Measurements from ENCODE around the gene CLK3.

Gene CLK3

DNA sequence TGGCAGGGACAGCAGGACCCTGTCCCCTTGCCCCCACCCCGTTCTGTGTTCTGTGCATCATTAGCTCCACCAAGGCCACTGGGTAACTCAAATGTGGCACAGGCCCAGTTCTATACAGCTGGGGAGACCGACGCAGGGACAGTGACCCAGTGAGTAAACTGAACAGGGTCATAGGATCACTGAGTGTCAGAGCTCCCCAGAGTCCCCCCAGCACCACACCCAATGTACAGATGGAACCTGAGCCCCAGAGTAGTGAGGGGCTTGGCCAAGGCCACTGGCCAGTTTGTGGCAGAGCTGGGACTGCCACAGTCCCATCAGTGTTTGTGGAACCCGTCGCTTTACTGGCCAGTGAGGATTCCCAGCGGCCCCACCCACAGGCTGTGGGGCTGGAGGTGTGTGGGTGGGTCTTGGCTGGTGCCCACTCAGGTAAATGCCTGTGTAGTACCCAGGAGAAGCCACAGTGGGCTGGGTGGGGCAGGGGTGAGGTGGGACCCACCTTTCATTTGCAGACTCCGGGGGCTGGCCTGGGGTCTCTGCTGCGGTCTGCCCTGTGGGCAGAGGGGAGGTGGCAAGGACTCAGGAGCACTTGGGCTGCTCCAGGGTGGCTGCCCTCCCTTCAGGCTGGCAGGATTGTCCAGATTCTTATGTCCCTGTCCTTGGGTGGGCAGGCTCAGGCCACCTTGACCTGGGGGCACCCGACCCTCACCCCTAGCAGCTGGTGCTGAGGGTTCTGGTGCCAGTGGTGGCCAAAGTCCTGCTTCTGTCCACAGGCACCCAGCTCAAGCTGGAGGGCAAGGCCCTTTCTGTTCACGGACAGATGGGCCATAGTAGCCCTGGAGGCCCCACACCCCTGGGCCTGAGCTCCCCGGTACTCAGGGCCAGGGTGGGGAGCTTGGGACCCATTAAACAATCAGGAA lies 11.6 kb upstream of the CLK3 start:
- no peak for DNase-seq

DNA sequence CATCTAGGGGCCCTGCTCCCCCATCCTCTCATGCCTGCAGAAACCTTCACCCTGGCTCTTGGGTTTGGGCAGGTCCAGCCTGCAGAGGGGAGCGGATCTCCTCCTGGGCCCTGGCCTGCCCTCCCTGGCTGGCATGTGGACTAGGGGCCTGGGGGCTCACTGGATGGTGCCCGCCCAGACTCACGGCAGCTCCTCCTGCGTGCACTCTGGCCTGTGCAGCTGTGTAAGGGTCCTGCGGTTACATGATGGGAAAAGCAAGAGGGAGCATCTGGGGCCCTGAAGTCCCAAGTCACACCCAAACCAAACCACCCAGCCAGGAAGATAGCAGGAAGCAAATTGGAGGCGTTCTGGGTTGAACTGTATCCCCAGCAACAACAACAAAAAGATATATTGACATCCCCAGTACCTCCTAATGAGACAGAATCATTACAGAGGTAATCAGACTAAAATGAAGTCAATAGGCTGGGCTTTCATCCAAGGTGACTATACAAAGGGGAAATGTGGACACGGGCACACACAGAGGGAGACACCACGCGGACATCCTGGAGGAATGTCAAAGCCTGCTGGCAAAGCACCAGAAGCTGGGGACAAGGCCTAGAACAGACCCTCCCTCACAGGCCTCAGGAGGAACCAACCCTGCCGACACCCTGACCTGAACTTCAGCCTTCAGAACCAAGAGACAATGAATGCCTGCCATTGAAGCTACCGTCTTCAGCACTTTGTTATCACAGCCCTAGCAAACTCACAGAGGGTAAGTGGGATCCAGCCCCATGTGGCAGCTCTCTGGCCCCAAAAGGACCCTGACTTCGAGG lies 10.4 kb upstream of the CLK3 start:
- DNase-seq = peak; percentile 49 to 69

DNA sequence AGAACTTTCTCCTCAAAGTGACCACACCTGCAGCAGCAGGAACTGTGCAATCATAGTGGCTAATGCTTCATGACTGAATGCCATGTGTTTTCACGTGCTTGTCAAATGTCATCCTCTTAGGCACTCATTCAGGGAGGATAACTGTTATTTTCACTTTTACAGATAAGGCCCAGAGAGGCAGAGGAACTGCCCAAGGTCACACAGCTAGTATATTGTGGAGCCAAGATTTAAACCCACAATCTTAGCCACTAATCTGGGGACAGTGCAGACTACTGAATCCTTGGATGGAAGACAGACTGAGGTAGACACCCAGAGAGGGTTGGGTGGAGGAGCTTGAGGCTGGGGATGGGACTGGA lies 9.9 kb upstream of the CLK3 start:
- no peak for DNase-seq

DNA sequence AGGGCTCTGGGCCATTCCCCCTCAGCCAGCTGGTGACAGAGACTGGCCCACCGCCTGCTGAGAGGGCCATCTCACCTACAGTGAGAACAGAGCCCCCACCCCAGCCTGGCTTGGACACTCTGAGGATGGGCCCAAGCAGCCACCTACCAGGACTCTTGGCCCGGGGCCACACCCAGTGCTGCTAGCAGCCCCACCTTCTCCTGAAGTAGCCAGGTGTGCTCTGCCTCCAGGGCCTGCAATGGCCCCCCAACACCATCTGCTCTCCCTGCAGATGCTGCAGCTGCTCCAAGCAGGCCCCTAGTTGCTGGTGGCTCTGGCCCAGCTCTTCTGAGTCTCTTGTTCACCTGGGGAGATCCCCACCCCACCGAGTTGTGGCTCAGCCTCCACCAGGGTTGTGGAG lies 6.8 kb upstream of the CLK3 start:
- DNase-seq = no peak

DNA sequence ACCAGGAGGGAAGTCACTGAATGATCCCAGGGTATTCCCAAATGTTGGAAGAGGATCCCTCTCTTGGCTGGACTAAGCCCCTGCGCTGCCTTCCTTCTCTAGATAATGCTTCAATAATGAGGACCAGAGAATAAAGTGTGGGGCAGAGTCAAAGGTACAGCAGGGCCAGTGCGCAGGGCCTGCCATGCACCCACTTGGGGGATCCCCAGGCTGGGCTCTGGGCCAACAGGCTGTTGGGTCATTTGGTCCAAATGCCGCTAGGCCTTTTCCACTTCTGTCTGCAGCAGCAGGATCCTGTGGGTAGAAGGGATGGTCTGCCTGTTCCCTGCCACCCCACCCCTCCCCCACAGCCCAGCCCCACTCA lies 5.7 kb upstream of the CLK3 start:
- no peak for DNase-seq

DNA sequence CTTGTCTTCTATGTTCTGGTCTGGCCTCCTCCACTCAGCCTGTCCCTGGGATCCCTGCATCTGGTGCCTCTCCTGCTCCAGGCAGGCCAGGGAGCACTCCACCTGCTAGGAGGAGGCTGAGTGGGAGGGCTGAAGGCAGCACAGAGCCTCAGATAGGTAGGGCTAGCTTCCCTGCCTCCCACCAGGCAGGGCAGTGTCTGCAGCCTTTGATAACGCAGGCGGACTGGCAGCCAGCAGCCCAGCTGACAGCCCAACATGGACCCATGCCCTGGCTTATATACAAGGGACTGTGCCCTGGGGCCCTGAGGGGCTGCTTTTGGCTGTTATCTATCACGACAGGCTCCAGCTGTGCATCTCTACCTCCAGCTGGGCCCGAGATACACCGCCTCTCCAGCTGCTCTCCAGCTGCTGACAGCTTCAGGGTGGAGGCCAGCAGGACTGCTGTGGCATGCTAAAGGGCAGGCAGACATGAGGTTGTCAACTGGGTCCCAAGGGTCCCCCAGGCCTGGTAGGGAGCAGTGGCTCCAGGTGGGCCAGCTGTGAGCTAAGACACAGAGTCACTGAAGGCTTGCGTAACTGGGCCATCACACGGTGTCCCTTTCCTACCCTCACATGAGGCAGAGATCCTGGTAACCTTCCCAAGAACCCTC lies 5.2 kb upstream of the CLK3 start:
- no peak for DNase-seq

GRCh38 chr15:74611341-74611740 lies 4.3 kb upstream of the CLK3 start:
- no peak for DNase-seq

GRCh38 chr15:74611834-74612233 lies 3.8 kb upstream of the CLK3 start:
- no peak for DNase-seq

GRCh38 chr15:74612677-74613076 lies 3.0 kb upstream of the CLK3 start:
- DNase-seq = no peak

DNA sequence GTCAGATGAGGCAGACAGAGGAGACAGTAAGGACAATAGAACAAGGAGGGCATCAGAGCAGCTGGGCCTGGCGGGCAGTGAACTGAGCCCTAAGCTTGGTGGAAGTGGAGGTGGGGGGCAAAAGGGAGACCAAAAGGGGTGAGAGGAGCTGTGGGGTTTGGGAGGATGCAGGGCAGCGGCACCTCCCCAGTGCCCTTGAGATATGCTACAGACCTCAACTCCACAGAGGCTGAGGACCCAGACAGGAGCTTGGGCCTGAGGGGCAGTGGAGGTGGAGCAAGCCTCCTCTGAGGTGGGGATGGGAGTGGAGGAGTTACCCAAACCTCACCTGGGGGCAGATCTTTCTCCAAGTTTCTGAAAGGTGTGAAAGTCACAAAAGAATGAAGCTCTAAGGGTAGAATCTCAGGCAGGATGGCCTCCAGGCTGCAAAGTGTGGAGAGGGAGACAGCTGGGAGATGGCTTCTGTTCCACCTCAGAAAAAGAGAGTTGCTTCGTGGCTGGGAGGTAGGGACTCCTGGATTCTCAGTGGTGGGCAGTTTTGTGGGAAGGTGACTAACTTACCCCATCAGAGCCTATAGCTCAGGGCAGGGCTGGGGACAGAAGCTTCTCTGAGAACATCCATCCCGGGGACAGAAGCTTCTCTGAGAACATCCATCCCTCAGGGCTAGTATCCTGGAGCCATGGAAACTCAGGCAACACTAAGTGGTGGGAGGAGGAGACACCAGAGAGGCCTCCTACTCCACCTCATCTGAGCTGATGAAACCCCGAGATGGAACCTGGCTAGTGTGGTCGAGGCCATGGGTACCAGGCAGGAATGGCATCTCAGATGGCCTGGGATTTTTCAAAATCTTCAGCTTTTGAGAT lies 2.3 kb upstream of the CLK3 start:
- no peak for DNase-seq

- DNase-seq = no peak
These were observed 1.5 kb upstream of the CLK3 start for GRCh38 chr15:74613953-74614743.

DNA sequence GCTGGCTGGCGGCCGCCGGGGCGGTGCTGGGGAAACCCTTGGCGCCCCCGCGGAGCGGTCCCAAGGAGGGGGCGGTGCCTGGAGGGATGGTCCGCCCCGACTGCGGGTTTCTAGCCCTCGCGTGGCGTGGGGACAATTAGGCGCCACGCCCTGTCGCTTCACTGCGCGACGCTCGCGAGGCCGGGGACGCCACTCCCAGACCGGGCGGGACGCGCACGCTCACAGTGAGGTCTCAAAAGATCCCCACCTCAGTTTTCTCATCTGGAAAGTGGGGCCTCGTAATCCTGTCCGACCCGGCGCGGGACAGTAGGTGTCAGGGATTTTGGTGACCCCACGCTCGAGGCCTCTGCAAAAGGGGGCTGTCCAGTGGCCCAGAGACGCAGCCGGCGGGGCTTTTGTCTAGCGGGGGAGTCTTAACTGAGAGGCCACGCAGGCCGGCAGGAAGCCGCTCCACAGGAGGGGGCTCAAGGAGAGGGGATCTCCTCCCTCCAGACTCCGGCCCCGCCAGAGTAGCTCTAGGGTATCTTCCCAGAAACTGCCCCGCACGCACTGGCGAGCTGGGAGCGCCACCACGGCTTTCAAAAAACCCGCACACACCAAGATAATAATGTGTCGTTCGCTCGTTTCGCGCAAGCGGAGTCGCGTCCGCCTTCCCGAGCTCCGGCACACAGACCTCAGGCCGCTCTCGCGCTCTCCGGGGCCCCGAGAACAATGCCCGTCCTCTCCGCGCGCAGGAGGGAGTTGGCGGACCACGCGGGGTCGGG lies 710 bp upstream of the CLK3 start:
- peak; percentile 52 to 79 for DNase-seq

DNA sequence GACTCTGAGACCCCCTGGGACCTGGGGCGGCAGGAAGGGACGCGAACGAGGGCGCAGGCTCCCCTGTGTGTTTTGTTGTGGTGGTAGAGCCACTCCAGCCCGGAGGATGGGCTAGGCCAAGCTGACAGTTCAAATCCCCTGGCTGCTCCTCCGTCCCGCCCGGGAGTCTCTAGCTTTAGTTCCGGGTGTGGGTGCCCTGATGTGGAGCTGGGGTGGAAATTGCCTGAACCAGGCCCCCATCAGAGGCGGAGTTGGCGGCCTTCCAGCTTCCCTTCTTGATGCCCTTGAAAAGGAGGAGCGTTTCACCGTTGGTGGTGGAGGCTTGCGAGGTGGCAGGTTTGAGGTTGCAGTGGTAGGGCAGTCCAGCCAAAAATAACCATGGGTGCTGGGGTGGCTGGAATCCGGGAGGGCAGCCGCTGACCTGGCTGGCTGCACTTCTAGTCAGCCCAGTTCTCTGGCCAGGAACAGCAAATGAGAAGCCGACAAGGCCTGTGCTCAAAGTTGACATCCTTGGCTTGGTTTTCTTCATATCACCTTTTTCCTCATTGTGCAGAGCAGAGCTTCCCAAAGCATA lies 817 bp downstream of the CLK3 start:
- DNase-seq = no peak

- no peak for DNase-seq
These were observed 1.4 kb downstream of the CLK3 start for GRCh38 chr15:74616996-74617395.

- no peak for DNase-seq
These were observed 3.4 kb downstream of the CLK3 start for GRCh38 chr15:74618841-74619596.

- DNase-seq = no peak
These were observed 4.4 kb downstream of the CLK3 start for GRCh38 chr15:74619916-74620635.

GRCh38 chr15:74620636-74621545 lies 5.3 kb downstream of the CLK3 start:
- peak; percentile 17 to 70 for DNase-seq

DNA sequence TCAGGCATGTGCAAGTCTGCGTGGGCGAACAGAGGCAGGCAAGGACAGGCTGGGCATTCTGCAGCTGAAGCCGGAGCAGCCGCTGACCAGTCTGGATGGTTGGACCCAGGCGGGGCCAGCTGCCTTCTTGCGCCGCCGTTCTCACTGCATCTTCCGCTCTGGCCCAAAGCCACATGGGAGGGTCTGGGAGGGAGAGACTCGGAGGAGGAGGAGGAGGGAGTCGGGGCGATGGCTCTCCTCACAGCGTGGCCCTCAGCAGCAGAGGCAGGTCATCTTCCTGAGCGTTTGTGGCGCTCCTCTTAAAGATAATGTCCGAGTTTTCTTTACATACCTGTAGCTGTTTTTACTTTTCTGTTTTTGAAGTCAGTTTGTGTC lies 5.9 kb downstream of the CLK3 start:
- DNase-seq = no peak
